Nephron (organoid): ENCODE data around the gene TSHZ3.
A peak's percentile ranks its signal among the peaks of the same experiment; 100 is the strongest.

Experiments
- H3K27ac Mint-ChIP-seq, 3 experiments: 2 replicates each; pipeline ENCODE4 v1.8.0; 2020; ENCODE audit warnings: mixed read lengths in 3 of 3, mild to moderate bottlenecking in 2 of 3, moderate library complexity in 1 of 3
- H3K27me3 Mint-ChIP-seq: 2 replicates; pipeline ENCODE4 v1.8.0; 2021; ENCODE audit warnings: low read depth, mild to moderate bottlenecking, moderate library complexity, mixed read lengths
- H3K36me3 Mint-ChIP-seq: 2 replicates; pipeline ENCODE4 v1.8.0; 2020; ENCODE audit warnings: low read depth, mixed read lengths
- H3K4me1 Mint-ChIP-seq: 2 replicates; pipeline ENCODE4 v1.8.0; 2020; ENCODE audit warnings: mixed read lengths
- H3K4me3 Mint-ChIP-seq, 3 experiments: 2 replicates each; pipeline ENCODE4 v1.8.0; 2020; ENCODE audit warnings: mild to moderate bottlenecking in 3 of 3, mixed read lengths in 3 of 3, moderate library complexity in 2 of 3
- H3K9me3 Mint-ChIP-seq: 2 replicates; pipeline ENCODE4 v1.8.0; 2020; ENCODE audit warnings: mixed read lengths
- CTCF ChIP-seq, 3 experiments: fragments of 200-600 bp; sonication (generic); IDR thresholded peaks; one replicate each; pipeline ENCODE4 v1.5.0; 2021; ENCODE audit warnings: antibody characterized with exemption in 3 of 3; ENCODE audit not compliant: unreplicated experiment in 3 of 3

Gene TSHZ3

GRCh38 chr19:31284621-31285020, 64.6 kb downstream of the TSHZ3 start:
- Mint-ChIP-seq H3K4me3 (no peak overlapping the region), H3K4me1 (peaks cover 60% of the 10 kb centered on the region), H3K27ac (peak overlapping the region in 2 of 3 experiments; percentile 28 to 34), H3K9me3 (no peaks in the 10 kb centered on the region), H3K36me3 (no peaks in the 10 kb centered on the region), H3K27me3 (no peaks in the 10 kb centered on the region)
- no peak for TF ChIP-seq CTCF (IDR thresholded peaks at IDR 0.05; ENCODE audit: unreplicated experiment in 3 of 3)

DNA sequence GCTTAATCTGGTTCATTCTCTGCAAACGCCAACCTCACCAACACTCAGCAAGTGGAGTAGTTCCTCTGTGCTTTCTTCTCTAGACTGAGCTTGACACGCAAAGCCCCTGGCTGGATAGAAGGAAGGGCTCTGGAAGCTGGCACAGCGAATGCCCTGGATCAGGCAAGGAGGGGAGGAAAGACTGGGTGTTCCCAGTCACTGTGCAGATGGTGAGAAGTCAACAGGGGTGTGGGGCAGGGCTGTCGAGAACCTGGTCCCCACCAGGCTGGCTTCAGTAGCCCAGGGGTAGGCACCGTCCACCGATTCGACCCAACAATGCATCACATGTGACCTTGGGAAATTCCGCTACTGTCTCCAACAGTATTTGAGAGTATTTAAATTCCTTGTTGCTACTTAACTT, 65.5 kb downstream of the TSHZ3 start:
- peaks cover 8% of the 10 kb centered on the region for H3K36me3 Mint-ChIP-seq
- H3K27ac Mint-ChIP-seq: peak overlapping the region in 2 of 3 experiments; percentile 28 to 47
- peaks cover 59% of the 10 kb centered on the region for H3K4me1 Mint-ChIP-seq
- H3K4me3 Mint-ChIP-seq: no peak overlapping the region
- H3K9me3 Mint-ChIP-seq: no peaks in the 10 kb centered on the region
- H3K27me3 Mint-ChIP-seq: no peaks in the 10 kb centered on the region
- no peak for TF ChIP-seq CTCF (IDR thresholded peaks at IDR 0.05; ENCODE audit: unreplicated experiment in 3 of 3)

DNA sequence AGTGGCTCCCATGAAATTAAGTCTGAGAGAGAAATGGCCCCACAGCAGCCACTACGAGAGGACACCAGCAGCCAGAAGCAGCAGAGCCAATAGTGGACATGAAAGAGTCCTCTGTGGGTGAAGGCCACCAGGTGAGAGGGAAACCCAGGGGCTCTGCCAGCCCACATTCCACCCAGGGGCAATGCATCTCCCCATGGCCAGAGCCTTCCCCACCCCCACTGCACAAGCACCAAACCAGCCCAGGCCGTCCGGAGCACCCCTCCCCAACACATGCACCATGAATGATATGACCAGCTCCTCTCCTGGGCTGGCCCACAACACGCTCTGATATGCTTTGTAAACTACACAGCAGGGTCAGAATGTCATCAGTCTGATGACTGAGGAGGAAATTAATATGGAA, 66.9 kb downstream of the TSHZ3 start:
- TF ChIP-seq CTCF (IDR thresholded peaks at IDR 0.05; ENCODE audit: unreplicated experiment in 3 of 3): no peak
- Mint-ChIP-seq H3K9me3 (no peaks in the 10 kb centered on the region), H3K36me3 (peaks cover 18% of the 10 kb centered on the region), H3K27ac (no peak overlapping the region), H3K4me1 (peaks cover 57% of the 10 kb centered on the region), H3K4me3 (no peak overlapping the region), H3K27me3 (no peaks in the 10 kb centered on the region)

GRCh38 chr19:31280287-31281006, 68.8 kb downstream of the TSHZ3 start:
- Mint-ChIP-seq H3K27ac (peak overlapping the region in 1 of 3 experiments; percentile 53), H3K36me3 (peaks cover 31% of the 10 kb centered on the region), H3K4me1 (peaks cover 46% of the 10 kb centered on the region), H3K4me3 (no peak overlapping the region), H3K9me3 (no peaks in the 10 kb centered on the region), H3K27me3 (no peaks in the 10 kb centered on the region)
- no peak for TF ChIP-seq CTCF (IDR thresholded peaks at IDR 0.05; ENCODE audit: unreplicated experiment in 3 of 3)

DNA sequence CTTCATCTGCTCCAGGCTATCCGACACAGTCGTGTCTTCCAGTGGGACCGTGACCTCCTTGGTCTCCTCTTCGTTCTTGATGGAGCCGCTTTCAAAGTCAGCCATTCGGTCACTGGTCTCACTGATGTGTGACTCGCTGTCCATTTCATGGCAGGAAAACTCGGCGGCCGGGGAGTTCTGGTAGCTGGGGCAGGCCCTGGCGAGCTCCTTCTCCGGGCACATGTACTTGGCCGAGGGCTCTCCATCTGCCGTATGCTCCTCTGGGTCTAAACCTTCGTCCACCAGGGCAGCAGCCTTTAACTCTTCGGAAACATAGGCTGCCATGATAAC, 69.8 kb downstream of the TSHZ3 start:
- peaks cover 31% of the 10 kb centered on the region for H3K36me3 Mint-ChIP-seq
- H3K4me3 Mint-ChIP-seq: no peak overlapping the region
- TF ChIP-seq CTCF (IDR thresholded peaks at IDR 0.05; ENCODE audit: unreplicated experiment in 3 of 3): no peak
- H3K4me1 Mint-ChIP-seq: peaks cover 49% of the 10 kb centered on the region
- no peaks in the 10 kb centered on the region for H3K9me3 Mint-ChIP-seq
- no peak overlapping the region for H3K27ac Mint-ChIP-seq
- H3K27me3 Mint-ChIP-seq: no peaks in the 10 kb centered on the region
